Esophagus muscularis mucosa (tissue), 4 donors: ENCODE measurements around the gene TMEM132A. TPM values are rescaled to one million over a fixed set of nuclear protein-coding genes. Genes with fewer than 3 reads are reported as not detected.

Experiments used
- DNase-seq: peaks from one replicate; pipeline ENCODE4 v3.0.0-alpha.2; 2017; ENCODE audit errors: extremely low spot score
- H3K27ac ChIP-seq, 4 donors: fragments of 200-600 bp; sonication (generic); replicated peaks in 1 of 4; 1 replicate in 3 of 4; 2 replicates in 1 of 4; pipeline ENCODE4 v1.5.1; 2016 to 2019; ENCODE audit warnings: mild to moderate bottlenecking in 1 of 4
- H3K27me3 ChIP-seq, 4 donors: fragments of 200-600 bp; sonication (generic); one replicate each; pipeline versions ENCODE4 v1.5.1 to v1.6.0; 2016 to 2019
- H3K36me3 ChIP-seq, 4 donors: fragments of 200-600 bp; sonication (generic); one replicate each; pipeline ENCODE4 v1.5.1; 2016 to 2019
- H3K4me1 ChIP-seq, 4 donors: fragments of 200-600 bp; sonication (generic); one replicate each; pipeline ENCODE4 v1.5.1; 2016 to 2019
- H3K4me3 ChIP-seq, 4 donors: fragments of 200-600 bp; sonication (generic); 1 replicate in 2 of 4; 2 replicates in 2 of 4; pipeline ENCODE4 v1.5.1; 2016 to 2019; ENCODE audit warnings: mild to moderate bottlenecking in 4 of 4, moderate library complexity in 1 of 4
- H3K9me3 ChIP-seq, 4 donors: fragments of 200-600 bp; sonication (generic); 1 replicate in 3 of 4; 2 replicates in 1 of 4; pipeline ENCODE4 v1.5.1; 2016 to 2019
- CTCF ChIP-seq, 3 experiments: fragments of 200-600 bp in 2 of 3; fragments of 450-650 bp in 1 of 3; sonication (generic) in 2 of 3; IDR thresholded peaks; one replicate each; pipeline ENCODE4 v1.5.1; 2017 to 2019; ENCODE audit warnings: antibody characterized with exemption in 3 of 3, mild to moderate bottlenecking in 2 of 3, moderate library complexity in 1 of 3
- EP300 ChIP-seq: sonication (generic); formaldehyde crosslinking; IDR thresholded peaks from one replicate; pipeline ENCODE4 v1.6.1; 2017; ENCODE audit warnings: antibody characterized with exemption
- POLR2A ChIP-seq: fragments of 450-650 bp; IDR thresholded peaks from one replicate; pipeline ENCODE4 v1.6.1; 2017; ENCODE audit warnings: antibody characterized with exemption, moderate library complexity, mild to moderate bottlenecking, low read depth
- POLR2AphosphoS5 ChIP-seq, 2 donors: sonication (generic); formaldehyde crosslinking; IDR thresholded peaks; one replicate each; pipeline ENCODE4 v1.6.1; 2017; ENCODE audit warnings: antibody characterized with exemption in 2 of 2
- WGBS: methylation state at CpG from one replicate; pipeline ENCODE4 v1.1.5; 2018; 5-methylcytosine and 5-hydroxymethylcytosine counted together
- intact Hi-C: fragments of 100-400 bp; cut with DNase I; formaldehyde crosslinking; loops from one replicate; pipeline ENCODE4 v1.15.1; 2023
- total RNA-seq, 4 donors: library from RNA; depleted of rRNA; stranded (reverse); fragments of >200 nt; gene quantifications; one replicate each; pipeline versions ENCODE4 v1.1.0 to v1.2.1, GENCODE V29; 2016

Gene TMEM132A
- total RNA-seq, 4 donors from 2014 or later, result 2.9 to 9.3 (median 6.8) TPM

- Histone ChIP-seq H3K4me3 (no peak overlapping the region), H3K4me1 (peaks cover 11 to 52% (median 23%) of the 10 kb centered on the region in 4 donors), H3K27ac (no peak overlapping the region), H3K9me3 (no peaks in the 10 kb centered on the region), H3K27me3 (no peaks in the 10 kb centered on the region), H3K36me3 (peaks cover 5 to 63% (median 56%) of the 10 kb centered on the region in 4 donors)
- 97% methylated on average over 4 of the region's 5 CpGs for WGBS
- intact Hi-C loops, result no loop called here
- TF ChIP-seq EP300, result no peak
- no peak for DNase-seq
Measured at GRCh38 chr11:60945295-60945667, 21.0 kb downstream of the TMEM132A start.

- WGBS, result 72% methylated on average over 14 of the region's 15 CpGs
- Histone ChIP-seq H3K9me3 (no peaks in the 10 kb centered on the region), H3K27me3 (no peaks in the 10 kb centered on the region), H3K36me3 (peaks cover 5 to 48% (median 41%) of the 10 kb centered on the region in 4 donors), H3K4me1 (peaks cover 11 to 64% (median 37%) of the 10 kb centered on the region in 4 donors), H3K4me3 (no peak overlapping the region), H3K27ac (no peak overlapping the region)
- DNase-seq, result no peak
- TF ChIP-seq EP300, result no peak
- TF ChIP-seq POLR2AphosphoS5 (IDR thresholded peaks at IDR 0.05), result no peak
- no peak for TF ChIP-seq POLR2A
- intact Hi-C loops, result no loop called here
Measured at GRCh38 chr11:60946601-60947264, 22.5 kb downstream of the TMEM132A start.

GRCh38 chr11:60947700-60948099, 23.4 kb downstream of the TMEM132A start:
- DNase-seq, result no peak
- TF ChIP-seq EP300 (no peak), POLR2A (no peak), POLR2AphosphoS5 (IDR thresholded peaks at IDR 0.05) (no peak), CTCF (IDR thresholded peaks at IDR 0.05) (no peak)
- no peaks in the 10 kb centered on the region for H3K27me3 ChIP-seq
- no peaks in the 10 kb centered on the region for H3K9me3 ChIP-seq
- H3K4me3 ChIP-seq, result no peak overlapping the region
- peaks cover 0 to 39% (median 32%) of the 10 kb centered on the region in 4 donors for H3K36me3 ChIP-seq
- 49% methylated on average over 2 of the region's 2 CpGs for WGBS
- H3K4me1 ChIP-seq, result peaks cover 9 to 73% (median 44%) of the 10 kb centered on the region in 4 donors
- intact Hi-C loops, result no loop called here
- H3K27ac ChIP-seq, result no peak overlapping the region

- TF ChIP-seq POLR2AphosphoS5 (IDR thresholded peaks at IDR 0.05) (no peak), POLR2A (no peak), EP300 (no peak), CTCF (IDR thresholded peaks at IDR 0.05) (no peak)
- H3K36me3 ChIP-seq, result peaks cover 0 to 33% (median 28%) of the 10 kb centered on the region in 4 donors
Measured at GRCh38 chr11:60948250-60948649, 24.0 kb downstream of the TMEM132A start.

GRCh38 chr11:60950024-60950423, 25.8 kb downstream of the TMEM132A start:
- H3K4me1 ChIP-seq, result peaks cover 11 to 67% (median 49%) of the 10 kb centered on the region in 4 donors
- TF ChIP-seq CTCF (IDR thresholded peaks at IDR 0.05) (no peak), EP300 (no peak), POLR2AphosphoS5 (IDR thresholded peaks at IDR 0.05) (no peak), POLR2A (no peak)
- intact Hi-C loops, result no loop called here
- 67% methylated on average over 6 of the region's 6 CpGs for WGBS
- H3K27ac ChIP-seq, result peak overlapping the region; percentile 82 to 86 (median 85)
- H3K27me3 ChIP-seq, result no peaks in the 10 kb centered on the region
- no peak for DNase-seq
- H3K36me3 ChIP-seq, result peaks cover 0 to 25% (median 16%) of the 10 kb centered on the region in 4 donors
- H3K9me3 ChIP-seq, result no peaks in the 10 kb centered on the region
- peak overlapping the region; percentile 57 to 66 (median 59) for H3K4me3 ChIP-seq

More at GRCh38 chr11:60948250-60948649, 24.0 kb downstream of the TMEM132A start:
- DNase-seq, result no peak
- Histone ChIP-seq H3K4me3 (no peak overlapping the region), H3K27ac (peak overlapping the region; percentile 8 to 42 (median 20)), H3K27me3 (no peaks in the 10 kb centered on the region), H3K9me3 (no peaks in the 10 kb centered on the region), H3K4me1 (peaks cover 11 to 73% (median 48%) of the 10 kb centered on the region in 4 donors)
- 75% methylated on average over 5 of the region's 5 CpGs for WGBS
- intact Hi-C loops, result no loop called here
